HEK293 (cell line): ENCODE data around the gene VN1R4.
"Not testable (repeated sequence)": the region's sequence is repeated elsewhere in the genome, so short reads cannot be mapped to it uniquely, and the experiment has no call there.

Experiments used
- CTCF ChIA-PET: fragments of 350-600 bp; formaldehyde crosslinking; extraction: SDS; loops from one replicate; lab custom pipeline; 2021; ENCODE audit warnings: antibody characterized with exemption; lab: Yijun Ruan, JAX
- POLR2A ChIA-PET: fragments of 300-600 bp; formaldehyde crosslinking; extraction: SDS; loops from one replicate; lab custom pipeline; 2020; ENCODE audit warnings: antibody characterized with exemption, inconsistent platforms; lab: Yijun Ruan, JAX
- H3K27ac ChIP-seq: fragments of 200-500 bp; sonication (Bioruptor generic); 2 replicates; pipeline ENCODE4 v1.5.1; 2014; ENCODE audit warnings: low read depth, low read length, control low read depth, inconsistent platforms; ENCODE audit errors: extremely low read depth
- H3K36me3 ChIP-seq, 2 experiments: fragments of 200-500 bp in 1 of 2; sonication (Bioruptor generic) in 1 of 2; 1 replicate in 1 of 2; 2 replicates in 1 of 2; pipeline ENCODE4 v1.5.1; 2014 to 2017; ENCODE audit warnings: inconsistent platforms in 2 of 2, low read length in 2 of 2; ENCODE audit not compliant: control insufficient read depth in 2 of 2, insufficient read depth in 1 of 2
- H3K4me1 ChIP-seq: fragments of 200-500 bp; sonication (Bioruptor generic); 2 replicates; pipeline ENCODE4 v1.5.1; 2014; ENCODE audit warnings: mild to moderate bottlenecking, low read length, inconsistent platforms; ENCODE audit not compliant: control insufficient read depth, insufficient read depth
- H3K4me3 ChIP-seq: 2 replicates; pipeline ENCODE4 v1.5.1; 2011; ENCODE audit warnings: low read depth, mild to moderate bottlenecking, control low read depth, low read length, moderate library complexity
- H3K9me3 ChIP-seq: fragments of 200-500 bp; sonication (Bioruptor generic); 2 replicates; pipeline ENCODE4 v1.5.1; 2014; ENCODE audit warnings: low read depth, low read length, inconsistent platforms; ENCODE audit not compliant: control insufficient read depth, insufficient read depth
- GFI1B ChIP-seq: fragments of 450-650 bp; formaldehyde crosslinking; IDR thresholded peaks from 2 replicates; pipeline ENCODE4 v1.5.1; 2016; ENCODE audit warnings: missing biosample characterization, missing genetic modification characterization
- ZNF16 ChIP-seq: fragments of 450-650 bp; formaldehyde crosslinking; IDR thresholded peaks from 2 replicates; pipeline ENCODE4 v1.5.1; 2016; ENCODE audit warnings: low read depth, missing biosample characterization, missing genetic modification characterization
- ZNF274 ChIP-seq, 2 experiments: fragments of 200-500 bp in 1 of 2; fragments of 450-650 bp in 1 of 2; sonication (Bioruptor generic) in 1 of 2; formaldehyde crosslinking in 1 of 2; IDR thresholded peaks; 2 replicates each; pipeline versions ENCODE4 v1.5.1 to v1.6.1; 2014 to 2016; ENCODE audit warnings: borderline replicate concordance in 1 of 2, inconsistent platforms in 1 of 2, low read length in 1 of 2, missing biosample characterization in 1 of 2, missing genetic modification characterization in 1 of 2
- ZNF473 ChIP-seq: fragments of 450-650 bp; formaldehyde crosslinking; IDR thresholded peaks from 2 replicates; pipeline ENCODE4 v1.5.1; 2017; ENCODE audit warnings: missing biosample characterization, missing genetic modification characterization
- TF ChIP-seq, protein P1 (sequence below): fragments of 450-650 bp; formaldehyde crosslinking; IDR thresholded peaks from 2 replicates; pipeline ENCODE4 v1.5.1; 2016; ENCODE audit warnings: missing biosample characterization, missing genetic modification characterization
- TF ChIP-seq, protein P2 (sequence below): fragments of 450-650 bp; formaldehyde crosslinking; IDR thresholded peaks from 2 replicates; pipeline ENCODE4 v1.5.1; 2016; ENCODE audit warnings: missing biosample characterization, missing genetic modification characterization

The VN1R4 gene

DNA sequence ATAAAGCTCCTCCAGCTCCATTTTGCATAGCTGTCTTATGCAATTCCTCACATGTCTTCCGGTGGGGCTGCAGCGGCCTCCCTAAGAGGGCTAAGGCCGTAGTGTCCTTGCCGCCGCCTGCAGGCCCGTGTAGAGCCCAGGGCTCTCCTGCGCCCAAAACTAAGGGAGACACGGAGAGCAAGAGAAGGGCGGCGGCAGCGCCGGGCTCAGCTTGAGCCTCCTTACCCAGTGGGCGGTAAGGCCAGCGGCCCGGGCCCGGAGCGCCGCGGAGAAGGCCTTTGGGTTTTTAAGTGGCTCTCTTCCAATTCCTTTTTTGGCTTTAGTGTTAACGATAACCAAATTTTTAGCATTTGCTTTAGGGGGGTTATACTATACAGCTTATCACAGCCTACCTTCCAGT lies 42.9 kb downstream of the VN1R4 start (continued):
- TF ChIP-seq, protein P1, sequence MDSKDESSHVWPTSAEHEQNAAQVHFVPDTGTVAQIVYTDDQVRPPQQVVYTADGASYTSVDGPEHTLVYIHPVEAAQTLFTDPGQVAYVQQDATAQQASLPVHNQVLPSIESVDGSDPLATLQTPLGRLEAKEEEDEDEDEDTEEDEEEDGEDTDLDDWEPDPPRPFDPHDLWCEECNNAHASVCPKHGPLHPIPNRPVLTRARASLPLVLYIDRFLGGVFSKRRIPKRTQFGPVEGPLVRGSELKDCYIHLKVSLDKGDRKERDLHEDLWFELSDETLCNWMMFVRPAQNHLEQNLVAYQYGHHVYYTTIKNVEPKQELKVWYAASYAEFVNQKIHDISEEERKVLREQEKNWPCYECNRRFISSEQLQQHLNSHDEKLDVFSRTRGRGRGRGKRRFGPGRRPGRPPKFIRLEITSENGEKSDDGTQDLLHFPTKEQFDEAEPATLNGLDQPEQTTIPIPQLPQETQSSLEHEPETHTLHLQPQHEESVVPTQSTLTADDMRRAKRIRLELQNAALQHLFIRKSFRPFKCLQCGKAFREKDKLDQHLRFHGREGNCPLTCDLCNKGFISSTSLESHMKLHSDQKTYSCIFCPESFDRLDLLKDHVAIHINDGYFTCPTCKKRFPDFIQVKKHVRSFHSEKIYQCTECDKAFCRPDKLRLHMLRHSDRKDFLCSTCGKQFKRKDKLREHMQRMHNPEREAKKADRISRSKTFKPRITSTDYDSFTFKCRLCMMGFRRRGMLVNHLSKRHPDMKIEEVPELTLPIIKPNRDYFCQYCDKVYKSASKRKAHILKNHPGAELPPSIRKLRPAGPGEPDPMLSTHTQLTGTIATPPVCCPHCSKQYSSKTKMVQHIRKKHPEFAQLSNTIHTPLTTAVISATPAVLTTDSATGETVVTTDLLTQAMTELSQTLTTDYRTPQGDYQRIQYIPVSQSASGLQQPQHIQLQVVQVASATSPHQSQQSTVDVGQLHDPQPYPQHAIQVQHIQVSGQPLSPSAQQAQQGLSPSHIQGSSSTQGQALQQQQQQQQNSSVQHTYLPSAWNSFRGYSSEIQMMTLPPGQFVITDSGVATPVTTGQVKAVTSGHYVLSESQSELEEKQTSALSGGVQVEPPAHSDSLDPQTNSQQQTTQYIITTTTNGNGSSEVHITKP = no peak
- TF ChIP-seq ZNF473 (tag by site-specific recombination) = no peak
- TF ChIP-seq ZNF274 (IDR thresholded peaks at IDR 0.05; ENCODE audit: low read length) = no peak
- no peak for TF ChIP-seq ZNF274 (tag by site-specific recombination; IDR thresholded peaks at IDR 0.05; ENCODE audit: borderline replicate concordance)
- no peak for TF ChIP-seq ZNF16
- TF ChIP-seq GFI1B (tag by site-specific recombination) = no peak
- TF ChIP-seq, protein P2, sequence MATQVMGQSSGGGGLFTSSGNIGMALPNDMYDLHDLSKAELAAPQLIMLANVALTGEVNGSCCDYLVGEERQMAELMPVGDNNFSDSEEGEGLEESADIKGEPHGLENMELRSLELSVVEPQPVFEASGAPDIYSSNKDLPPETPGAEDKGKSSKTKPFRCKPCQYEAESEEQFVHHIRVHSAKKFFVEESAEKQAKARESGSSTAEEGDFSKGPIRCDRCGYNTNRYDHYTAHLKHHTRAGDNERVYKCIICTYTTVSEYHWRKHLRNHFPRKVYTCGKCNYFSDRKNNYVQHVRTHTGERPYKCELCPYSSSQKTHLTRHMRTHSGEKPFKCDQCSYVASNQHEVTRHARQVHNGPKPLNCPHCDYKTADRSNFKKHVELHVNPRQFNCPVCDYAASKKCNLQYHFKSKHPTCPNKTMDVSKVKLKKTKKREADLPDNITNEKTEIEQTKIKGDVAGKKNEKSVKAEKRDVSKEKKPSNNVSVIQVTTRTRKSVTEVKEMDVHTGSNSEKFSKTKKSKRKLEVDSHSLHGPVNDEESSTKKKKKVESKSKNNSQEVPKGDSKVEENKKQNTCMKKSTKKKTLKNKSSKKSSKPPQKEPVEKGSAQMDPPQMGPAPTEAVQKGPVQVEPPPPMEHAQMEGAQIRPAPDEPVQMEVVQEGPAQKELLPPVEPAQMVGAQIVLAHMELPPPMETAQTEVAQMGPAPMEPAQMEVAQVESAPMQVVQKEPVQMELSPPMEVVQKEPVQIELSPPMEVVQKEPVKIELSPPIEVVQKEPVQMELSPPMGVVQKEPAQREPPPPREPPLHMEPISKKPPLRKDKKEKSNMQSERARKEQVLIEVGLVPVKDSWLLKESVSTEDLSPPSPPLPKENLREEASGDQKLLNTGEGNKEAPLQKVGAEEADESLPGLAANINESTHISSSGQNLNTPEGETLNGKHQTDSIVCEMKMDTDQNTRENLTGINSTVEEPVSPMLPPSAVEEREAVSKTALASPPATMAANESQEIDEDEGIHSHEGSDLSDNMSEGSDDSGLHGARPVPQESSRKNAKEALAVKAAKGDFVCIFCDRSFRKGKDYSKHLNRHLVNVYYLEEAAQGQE (tag by site-specific recombination) = no peak

DNA sequence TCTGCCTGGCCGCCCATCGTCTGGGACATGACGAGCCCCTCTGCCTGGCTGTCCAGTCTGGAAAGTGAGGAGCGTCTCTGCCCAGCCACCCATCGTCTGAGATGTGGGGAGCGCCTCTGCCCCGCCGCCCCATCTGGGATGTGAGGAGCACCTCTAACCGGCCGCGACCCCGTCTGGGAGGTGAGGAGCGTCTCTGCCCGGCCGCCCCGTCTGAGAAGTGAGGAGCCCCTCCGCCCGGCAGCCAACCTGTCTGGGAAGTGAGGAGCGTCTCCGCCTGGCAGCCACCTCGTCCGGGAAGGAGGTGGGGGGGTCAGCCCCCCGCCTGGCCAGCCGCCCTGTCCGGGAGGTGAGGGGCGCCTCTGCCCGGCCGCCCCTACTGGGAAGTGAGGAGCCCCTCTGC lies 44.8 kb downstream of the VN1R4 start:
- H3K4me1 ChIP-seq, H3K36me3 ChIP-seq, POLR2A ChIA-PET, H3K9me3 ChIP-seq, H3K27ac ChIP-seq, H3K4me3 ChIP-seq, CTCF ChIA-PET: not testable (repeated sequence)
